Measurements from ENCODE around the gene ZNF787. TPM values are rescaled to one million over a fixed set of nuclear protein-coding genes. Genes with fewer than 3 reads are reported as not detected.

ZNF787 gene
- total and polyA plus RNA-seq, 2 of the 8 experiments (the other 6 are each of a cell fraction or from before 2014, with no cell fraction given), result 19.7 to 56.0 TPM

DNA sequence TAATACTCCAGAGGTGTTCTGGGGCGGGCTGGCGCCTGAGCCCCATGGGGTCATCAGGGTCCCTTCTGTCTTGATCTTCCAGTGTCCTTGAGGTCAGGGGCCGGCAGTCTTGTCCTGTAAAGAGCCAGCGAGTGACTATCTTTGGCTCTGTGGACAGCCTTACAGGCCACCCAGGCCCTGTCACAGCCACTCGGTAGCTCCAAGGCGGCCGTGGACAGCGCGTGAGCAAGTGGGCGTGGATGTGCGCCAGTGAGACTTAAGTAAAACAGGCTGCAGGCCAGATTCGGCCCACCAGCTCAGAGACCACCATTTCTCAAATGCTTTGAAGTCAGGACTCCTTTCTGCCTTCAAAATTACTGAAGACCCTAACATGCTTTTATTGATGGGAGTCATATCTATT lies 23.7 kb upstream of the ZNF787 start:
- Histone ChIP-seq H3K79me2 (ENCODE audit: control insufficient read depth in 1 of 2, insufficient read depth in 2 of 2, low read length in 2 of 2) (peaks cover 0 to 34% of the 10 kb centered on the region in 2 experiments; a peak in 2 of 4 replicates), H2BK15ac (ENCODE audit: low read length) (no peak overlapping the region), H3K23ac (ENCODE audit: insufficient read length) (no peak overlapping the region), H2BK20ac (ENCODE audit: low read length) (no peak overlapping the region), H3K4ac (replicated peaks; ENCODE audit: insufficient read length, low read depth, low read length) (no peak overlapping the region), H4K5ac (ENCODE audit: insufficient read length, low read depth, low read length) (no peak overlapping the region), H2AK5ac (ENCODE audit: low read depth, low read length) (no peak overlapping the region), H3K14ac (ENCODE audit: insufficient read length) (no peak overlapping the region), H4K8ac (ENCODE audit: extremely low read depth, insufficient read depth, low read length) (no peak overlapping the region), H3K79me1 (ENCODE audit: low read depth, low read length) (peaks cover 12% of the 10 kb centered on the region), H2BK120ac (replicated peaks; ENCODE audit: low read depth, low read length) (no peak overlapping the region), H3K23me2 (ENCODE audit: low read depth, low read length) (peaks cover 8% of the 10 kb centered on the region; the same call in 1 of the 2 replicates), H3K9ac (replicated peaks in 1 of 4; ENCODE audit: extremely low read depth in 1 of 4, low read depth in 3 of 4, low read length in 3 of 4) (no peak overlapping the region), H3K4me3 (ENCODE audit: extremely low read depth in 1 of 4, insufficient read depth in 2 of 4, low read depth in 3 of 4, low read length in 4 of 4) (no peak overlapping the region), H3K4me2 (ENCODE audit: insufficient read depth in 1 of 2, low read depth in 2 of 2, low read length in 2 of 2) (no peak overlapping the region), H3K36me3 (ENCODE audit: control insufficient read depth in 2 of 4, insufficient read depth in 4 of 4, low read length in 3 of 4) (peaks cover 0 to 22% (median 6%) of the 10 kb centered on the region in 4 experiments; a peak in 5 of 8 replicates), H3K4me1 (replicated peaks in 1 of 4; ENCODE audit: control insufficient read depth in 3 of 4, insufficient read depth in 4 of 4, low read length in 3 of 4) (peaks cover 0 to 7% (median 3%) of the 10 kb centered on the region in 4 experiments; a peak in 5 of 7 replicates), H4K20me1 (replicated peaks in 1 of 2; ENCODE audit: control insufficient read depth in 1 of 2, insufficient read depth in 2 of 2, low read length in 2 of 2) (peaks cover 1 to 18% of the 10 kb centered on the region in 2 experiments), H3K56ac (replicated peaks; ENCODE audit: insufficient read length, low read depth, low read length) (no peak overlapping the region), H3K27me3 (replicated peaks in 1 of 4; ENCODE audit: control insufficient read depth in 3 of 4, extremely low read depth in 1 of 4, insufficient read depth in 3 of 4, low read length in 3 of 4) (no peaks in the 10 kb centered on the region), H3K18ac (ENCODE audit: extremely low read depth, low read length) (no peak overlapping the region), H2AFZ (ENCODE audit: low read length) (no peak overlapping the region), H3K9me3 (ENCODE audit: insufficient read depth in 2 of 2, low read depth in 1 of 2, low read length in 1 of 2) (no peaks in the 10 kb centered on the region), H4K91ac (replicated peaks; ENCODE audit: insufficient read length, low read length) (no peak overlapping the region), H2BK5ac (ENCODE audit: low read depth, low read length) (no peak overlapping the region), H3K27ac (ENCODE audit: low read depth, low read length) (no peak overlapping the region), H2BK12ac (ENCODE audit: low read depth, low read length) (no peak overlapping the region)
- DNase-seq (ENCODE audit: low read depth in 1 of 2, low spot score in 2 of 2) (no peak), FAIRE-seq (no peak)
- POLR2A ChIA-PET (ENCODE audit: partially characterized antibody), result interaction anchor here (1.6 to 5.2 kb wide), 2 partner anchors 10 to 16 kb away, joined by 5 to 21 read pairs; no protein-coding TSS in a partner anchor
- 83% methylated on average over 12 of the region's 12 CpGs; no CpG with 5 or more reads in 1 of the 2 experiments for WGBS, 2 experiments (ENCODE audit: extremely low coverage in 1 of 2, insufficient coverage in 1 of 2, insufficient read length in 1 of 2, insufficient replicate concordance in 2 of 2, low coverage in 1 of 2, low lambda C conversion rate in 2 of 2, missing lambda C conversion rate in 1 of 2)
- CTCF ChIA-PET (ENCODE audit: partially characterized antibody), result interaction anchor here (0.6 to 6.5 kb wide), 3 partner anchors 9 to 201 kb away, joined by 3 to 47 read pairs (median 5); no protein-coding TSS in a partner anchor
- no peak for TF ChIP-seq CTBP2 (IDR thresholded peaks at IDR 0.05; ENCODE audit: borderline replicate concordance, insufficient read depth, insufficient read length, low read length)
- no peak for TF ChIP-seq YY1 (IDR thresholded peaks at IDR 0.05; ENCODE audit: low read depth, low read length)
- no peak for TF ChIP-seq SIRT6 (IDR thresholded peaks at IDR 0.05; ENCODE audit: low read length)
- no peak for TF ChIP-seq TAF7 (optimal IDR thresholded peaks at IDR 0.05; ENCODE audit: borderline replicate concordance, low read depth, low read length)
- TF ChIP-seq POU5F1 (IDR thresholded peaks at IDR 0.05; ENCODE audit: low read depth, low read length), result no peak
- no peak for TF ChIP-seq SRF (IDR thresholded peaks at IDR 0.05; ENCODE audit: low read depth, low read length)
- no peak for TF ChIP-seq ATF2 (IDR thresholded peaks at IDR 0.05; ENCODE audit: low read length)
- TF ChIP-seq CTCF (IDR thresholded peaks at IDR 0.05; ENCODE audit: control extremely low read depth in 1 of 3, insufficient read depth in 1 of 3, low read depth in 1 of 3, low read length in 3 of 3), result no peak
- no peak for TF ChIP-seq RNF2 (IDR thresholded peaks at IDR 0.05; ENCODE audit: borderline replicate concordance, low read depth, low read length, missing control alignments, poor library complexity, severe bottlenecking)

Data from H1 (cell line).